Measurements from ENCODE around the gene AMH.
"Not testable (repeated sequence)": the region's sequence is repeated elsewhere in the genome, so short reads cannot be mapped to it uniquely, and the experiment has no call there.

The AMH gene

DNA sequence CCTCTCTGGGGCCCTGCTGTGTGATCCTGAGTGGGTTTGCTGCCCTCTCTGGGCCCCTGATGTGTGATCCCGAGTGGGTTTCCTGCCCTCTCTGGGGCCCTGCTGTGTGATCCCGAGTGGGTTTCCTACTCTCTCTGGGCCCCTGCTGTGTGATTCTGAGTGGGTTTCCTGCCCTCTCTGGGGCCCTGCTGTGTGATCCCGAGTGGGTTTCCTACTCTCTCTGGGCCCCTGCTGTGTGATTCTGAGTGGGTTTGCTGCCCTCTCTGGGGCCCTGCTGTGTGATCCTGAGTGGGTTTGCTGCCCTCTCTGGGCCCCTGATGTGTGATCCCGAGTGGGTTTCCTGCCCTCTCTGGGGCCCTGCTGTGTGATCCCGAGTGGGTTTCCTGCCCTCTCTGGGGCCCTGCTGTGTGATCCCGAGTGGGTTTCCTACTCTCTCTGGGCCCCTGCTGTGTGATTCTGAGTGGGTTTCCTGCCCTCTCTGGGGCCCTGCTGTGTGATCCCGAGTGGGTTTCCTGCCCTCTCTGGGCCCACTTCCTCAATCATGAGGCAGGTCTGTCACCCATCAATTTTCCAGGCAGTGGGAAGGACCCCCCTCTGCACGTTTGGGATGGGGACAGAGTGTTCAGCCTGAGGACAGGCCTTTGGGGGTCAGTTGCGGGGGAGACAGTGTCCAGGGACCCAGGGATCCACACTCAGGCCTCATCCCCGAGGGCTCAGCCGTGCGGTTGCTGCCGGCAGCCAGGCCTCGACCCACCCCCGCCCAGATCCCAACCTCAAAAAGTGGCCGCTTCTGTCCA, 32.3 kb downstream of the AMH start:
- WGBS (ENCODE audit: insufficient coverage), result 0% methylated on average over 9 of the region's 16 CpGs
- not testable (repeated sequence) for DNase-seq; H3K36me3 ChIP-seq (ENCODE audit: control insufficient read depth in 4 of 4, insufficient read depth in 4 of 4, low read length in 3 of 4); H3K27me3 ChIP-seq (replicated peaks in 2 of 5; ENCODE audit: control insufficient read depth in 4 of 5, insufficient read depth in 5 of 5, low read length in 4 of 5); H3K27ac ChIP-seq (ENCODE audit: insufficient read depth in 1 of 2, low read depth in 1 of 2, low read length in 2 of 2, poor library complexity in 1 of 2, severe bottlenecking in 2 of 2); H3K9me3 ChIP-seq (ENCODE audit: control extremely low read depth in 1 of 5, control insufficient read depth in 4 of 5, insufficient read depth in 2 of 5, low read depth in 1 of 5, low read length in 4 of 5)
- peak overlapping the region in 6 of 7 experiments; percentile 19 to 67 (median 54) for H3K4me3 ChIP-seq (ENCODE audit: control insufficient read depth in 1 of 7, extremely low read depth in 1 of 7, insufficient read depth in 4 of 7, low read depth in 2 of 7, low read length in 6 of 7)
- POLR2A ChIA-PET, result interaction anchor here (0.7 to 1.3 kb wide), 3 partner anchors 18 to 146 kb away, joined by 3 to 5 read pairs (median 4); partner anchors contain the start of gene TIMM13
- CTCF ChIA-PET, result interaction anchor here (1.0 kb wide), 2 partner anchors 8 to 113 kb away, joined by 3 read pairs; no protein-coding TSS in a partner anchor
- H3K4me1 ChIP-seq (ENCODE audit: control extremely low read depth in 1 of 4, control insufficient read depth in 4 of 4, insufficient read depth in 4 of 4, low read length in 3 of 4), result peaks cover 0 to 34% (median 20%) of the 10 kb centered on the region in 4 experiments

DNA sequence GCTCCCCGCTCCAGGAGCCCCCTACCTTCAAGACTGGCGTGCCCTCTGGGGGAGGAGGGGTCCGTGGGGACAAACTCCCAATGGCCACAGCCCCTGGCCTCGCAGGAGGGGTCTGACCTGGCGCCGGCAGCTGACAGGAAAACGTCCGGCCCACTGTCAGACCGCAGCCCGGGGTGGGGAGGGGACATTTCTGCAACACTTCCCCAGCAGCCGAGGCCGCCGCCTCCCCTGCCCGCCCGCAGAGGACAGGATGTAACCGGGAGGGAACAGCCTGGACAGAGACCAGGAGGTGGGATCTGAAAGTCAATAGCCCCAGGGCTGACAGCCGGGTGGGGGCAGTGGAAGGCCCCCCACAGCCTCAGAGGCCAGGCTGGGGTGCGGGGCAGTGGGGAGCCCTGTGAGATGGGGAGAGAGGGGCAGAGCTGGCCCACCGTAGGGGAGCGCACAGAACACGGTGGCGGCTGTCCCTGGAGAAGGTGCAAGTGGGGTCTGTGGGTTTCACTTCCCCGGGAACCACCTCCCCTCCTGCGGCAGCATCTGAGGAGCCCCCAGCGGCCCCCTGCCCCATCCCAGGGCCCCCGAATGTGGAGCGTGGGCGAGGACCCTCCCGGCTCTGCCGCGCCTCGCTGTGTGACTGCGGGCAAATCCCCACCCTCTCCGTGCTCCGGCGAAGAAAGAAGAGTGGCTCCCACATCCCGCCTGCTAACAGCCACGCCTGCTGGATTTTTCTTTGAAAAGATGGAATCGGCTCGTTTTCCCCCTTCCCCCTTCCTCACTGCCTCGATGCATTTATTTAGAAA, 33.1 kb downstream of the AMH start, which contains the start of gene PEAK3:
Gene PEAK3 (minus strand): TSS at position 114 of the 800 bp plus-strand sequence. CDS start 1,244 bp downstream, outside the sequence.
- H3K27ac ChIP-seq (ENCODE audit: insufficient read depth in 1 of 2, low read depth in 1 of 2, low read length in 2 of 2, poor library complexity in 1 of 2, severe bottlenecking in 2 of 2), result no peak within 1 kb of the TSS
- 9% methylated on average over 34 of the region's 41 CpGs for WGBS (ENCODE audit: insufficient coverage)
- H3K9me3 ChIP-seq (ENCODE audit: control extremely low read depth in 1 of 5, control insufficient read depth in 4 of 5, insufficient read depth in 2 of 5, low read depth in 1 of 5, low read length in 4 of 5), result no peaks in the 10 kb centered on the region
- DNase-seq, result peak in 2 of 3 donors; percentile 74 to 83
- H3K4me3 ChIP-seq (ENCODE audit: control insufficient read depth in 1 of 7, extremely low read depth in 1 of 7, insufficient read depth in 4 of 7, low read depth in 2 of 7, low read length in 6 of 7), result peak within 1 kb of the TSS in 6 of 7 experiments; percentile 19 to 67 (median 54)
- ChIA-PET POLR2A (interaction anchor here (0.5 to 1.4 kb wide), 6 partner anchors 14 to 145 kb away, joined by 3 to 5 read pairs (median 3); partner anchors contain the start of gene TIMM13), CTCF (interaction anchor here (1.0 to 1.5 kb wide), 4 partner anchors 8 to 112 kb away, joined by 3 to 4 read pairs (median 3); no protein-coding TSS in a partner anchor)
- no peaks in the 10 kb centered on the region for H3K27me3 ChIP-seq (replicated peaks in 2 of 5; ENCODE audit: control insufficient read depth in 4 of 5, insufficient read depth in 5 of 5, low read length in 4 of 5)
- H3K4me1 ChIP-seq (ENCODE audit: control extremely low read depth in 1 of 4, control insufficient read depth in 4 of 4, insufficient read depth in 4 of 4, low read length in 3 of 4), result peaks cover 0 to 40% (median 28%) of the 10 kb centered on the region in 4 experiments
- peaks cover 0 to 1% (median 0%) of the 10 kb centered on the region in 4 experiments for H3K36me3 ChIP-seq (ENCODE audit: control insufficient read depth in 4 of 4, insufficient read depth in 4 of 4, low read length in 3 of 4)

DNA sequence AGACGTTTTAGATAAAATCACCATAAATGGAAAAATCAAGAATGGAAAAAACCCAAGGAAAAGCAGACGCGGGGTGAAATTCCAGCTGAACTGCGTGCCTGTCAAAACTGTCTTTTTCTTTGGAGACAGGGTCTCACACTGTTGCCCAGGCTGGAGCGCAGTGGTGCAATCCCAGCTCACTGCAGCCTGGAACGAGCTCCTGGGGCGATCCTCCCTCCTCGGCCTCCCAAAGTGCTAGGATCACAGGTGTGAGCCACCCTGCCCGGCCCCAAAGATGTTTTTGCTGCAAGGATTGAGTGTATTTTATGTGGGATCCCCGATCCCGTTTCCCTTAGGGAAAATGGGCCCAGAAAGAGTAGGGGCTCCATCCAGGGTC, 33.7 kb downstream of the AMH start:
- POLR2A ChIA-PET, result interaction anchor here (1.0 to 1.4 kb wide), 3 partner anchors 19 to 111 kb away, joined by 3 to 5 read pairs (median 3); no protein-coding TSS in a partner anchor
- CTCF ChIA-PET, result interaction anchor here (1.0 to 1.5 kb wide), 3 partner anchors 9 to 36 kb away, joined by 3 to 4 read pairs (median 3); no protein-coding TSS in a partner anchor
- Histone ChIP-seq H3K9me3 (ENCODE audit: control extremely low read depth in 1 of 5, control insufficient read depth in 4 of 5, insufficient read depth in 2 of 5, low read depth in 1 of 5, low read length in 4 of 5) (no peaks in the 10 kb centered on the region), H3K36me3 (ENCODE audit: control insufficient read depth in 4 of 4, insufficient read depth in 4 of 4, low read length in 3 of 4) (no peaks in the 10 kb centered on the region), H3K27me3 (replicated peaks in 2 of 5; ENCODE audit: control insufficient read depth in 4 of 5, insufficient read depth in 5 of 5, low read length in 4 of 5) (no peaks in the 10 kb centered on the region), H3K4me1 (ENCODE audit: control extremely low read depth in 1 of 4, control insufficient read depth in 4 of 4, insufficient read depth in 4 of 4, low read length in 3 of 4) (peaks cover 0 to 46% (median 33%) of the 10 kb centered on the region in 4 experiments), H3K27ac (ENCODE audit: insufficient read depth in 1 of 2, low read depth in 1 of 2, low read length in 2 of 2, poor library complexity in 1 of 2, severe bottlenecking in 2 of 2) (no peak overlapping the region), H3K4me3 (ENCODE audit: control insufficient read depth in 1 of 7, extremely low read depth in 1 of 7, insufficient read depth in 4 of 7, low read depth in 2 of 7, low read length in 6 of 7) (peak overlapping the region in 2 of 7 experiments; percentile 65 to 67)
- DNase-seq, result no peak
- WGBS (ENCODE audit: insufficient coverage), result 92% methylated on average over 9 of the region's 11 CpGs

DNA sequence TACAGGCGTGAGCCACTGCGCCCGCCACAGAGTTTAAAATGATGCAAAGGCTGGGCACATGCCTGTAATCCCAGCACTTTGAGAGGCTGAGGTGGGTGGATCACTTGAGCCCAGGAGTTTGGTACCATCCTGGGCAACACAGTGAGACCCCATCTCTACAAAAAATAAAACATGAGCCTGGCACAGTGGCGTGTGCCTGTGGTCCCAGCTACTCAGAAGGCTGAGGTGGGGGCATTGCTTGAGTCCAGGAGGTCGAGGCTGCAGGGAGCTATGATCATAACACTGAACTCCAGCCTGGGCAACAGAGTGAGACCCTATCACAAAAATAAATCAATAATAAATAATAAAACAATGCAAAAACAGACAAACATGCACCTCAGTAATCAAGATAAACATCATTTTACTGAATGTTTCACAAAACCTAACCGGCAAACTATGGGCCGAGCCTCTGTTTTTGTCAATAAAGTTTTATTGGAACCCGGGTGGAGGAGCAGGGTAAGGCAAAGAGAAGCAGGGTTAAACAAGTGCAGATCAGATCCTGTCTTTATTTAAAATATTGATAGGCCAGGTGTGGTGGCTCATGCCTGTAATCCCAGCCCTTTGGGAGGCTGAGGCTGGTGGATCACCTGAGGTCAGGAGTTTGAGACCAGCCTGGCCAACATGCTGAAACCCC, 34.8 kb downstream of the AMH start:
- Histone ChIP-seq H3K9me3 (ENCODE audit: control extremely low read depth in 1 of 5, control insufficient read depth in 4 of 5, insufficient read depth in 2 of 5, low read depth in 1 of 5, low read length in 4 of 5) (no peaks in the 10 kb centered on the region), H3K4me3 (ENCODE audit: control insufficient read depth in 1 of 7, extremely low read depth in 1 of 7, insufficient read depth in 4 of 7, low read depth in 2 of 7, low read length in 6 of 7) (no peak overlapping the region), H3K27me3 (replicated peaks in 2 of 5; ENCODE audit: control insufficient read depth in 4 of 5, insufficient read depth in 5 of 5, low read length in 4 of 5) (no peaks in the 10 kb centered on the region), H3K4me1 (ENCODE audit: control extremely low read depth in 1 of 4, control insufficient read depth in 4 of 4, insufficient read depth in 4 of 4, low read length in 3 of 4) (peaks cover 0 to 57% (median 45%) of the 10 kb centered on the region in 4 experiments), H3K27ac (ENCODE audit: insufficient read depth in 1 of 2, low read depth in 1 of 2, low read length in 2 of 2, poor library complexity in 1 of 2, severe bottlenecking in 2 of 2) (no peak overlapping the region), H3K36me3 (ENCODE audit: control insufficient read depth in 4 of 4, insufficient read depth in 4 of 4, low read length in 3 of 4) (no peaks in the 10 kb centered on the region)
- POLR2A ChIA-PET, result interaction anchor here (2.0 kb wide), 1 partner anchor 11 kb away, joined by 6 read pairs; no protein-coding TSS in a partner anchor
- DNase-seq, result peak in 1 of 3 donors; percentile 27
- WGBS (ENCODE audit: insufficient coverage), result 97% methylated on average over 8 of the region's 8 CpGs
- CTCF ChIA-PET, result interaction anchor here (1.5 kb wide), 1 partner anchor 35 kb away, joined by 3 read pairs; no protein-coding TSS in a partner anchor

DNA sequence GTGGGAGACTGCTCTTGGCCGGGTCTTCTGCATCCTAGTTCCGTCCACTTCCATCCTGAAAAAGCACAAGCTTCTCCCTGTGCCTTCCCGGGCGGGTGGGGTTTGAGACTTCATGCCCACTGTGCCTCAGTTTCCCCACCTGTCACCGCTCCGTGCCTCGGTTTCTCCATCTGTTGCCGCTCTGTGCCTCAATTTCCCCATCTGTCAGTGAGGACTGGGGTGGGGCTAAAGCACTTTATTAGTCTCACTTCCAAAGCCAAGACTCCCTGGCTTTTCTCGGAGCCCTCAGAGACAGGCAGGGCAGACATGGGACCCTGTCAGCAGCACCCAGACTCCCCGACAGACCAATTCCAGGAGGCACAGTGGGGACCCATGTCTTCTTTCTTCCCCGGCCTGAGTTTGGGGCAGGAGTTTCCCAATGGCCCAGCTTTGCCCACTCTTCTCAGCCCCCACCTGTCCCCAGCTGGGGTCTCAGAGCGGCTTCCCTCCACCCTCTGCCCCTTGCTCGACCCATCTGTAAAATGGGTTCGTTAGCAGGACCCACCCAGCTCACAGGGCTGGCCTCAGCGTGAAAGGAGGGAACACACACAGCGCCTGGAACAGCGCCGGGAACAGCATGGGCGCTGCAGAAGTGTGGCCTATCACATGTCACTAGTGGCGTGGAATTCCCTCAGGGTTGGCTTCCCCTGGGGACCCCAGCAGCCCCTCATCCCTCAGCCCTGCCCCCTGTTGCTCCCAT, 37.4 kb downstream of the AMH start:
- POLR2A ChIA-PET, result interaction anchor here (1.4 to 2.0 kb wide), 2 partner anchors 8 to 43 kb away, joined by 4 to 6 read pairs; no protein-coding TSS in a partner anchor
- 97% methylated on average over 20 of the region's 20 CpGs for WGBS (ENCODE audit: insufficient coverage)

More for the DNA sequence above, 37.4 kb downstream of the AMH start:
- Histone ChIP-seq H3K36me3 (ENCODE audit: control insufficient read depth in 4 of 4, insufficient read depth in 4 of 4, low read length in 3 of 4) (peaks cover 0 to 2% (median under 1%) of the 10 kb centered on the region in 4 experiments), H3K4me1 (ENCODE audit: control extremely low read depth in 1 of 4, control insufficient read depth in 4 of 4, insufficient read depth in 4 of 4, low read length in 3 of 4) (peaks cover 0 to 67% (median 66%) of the 10 kb centered on the region in 4 experiments), H3K9me3 (ENCODE audit: control extremely low read depth in 1 of 5, control insufficient read depth in 4 of 5, insufficient read depth in 2 of 5, low read depth in 1 of 5, low read length in 4 of 5) (no peaks in the 10 kb centered on the region), H3K4me3 (ENCODE audit: control insufficient read depth in 1 of 7, extremely low read depth in 1 of 7, insufficient read depth in 4 of 7, low read depth in 2 of 7, low read length in 6 of 7) (no peak overlapping the region), H3K27ac (ENCODE audit: insufficient read depth in 1 of 2, low read depth in 1 of 2, low read length in 2 of 2, poor library complexity in 1 of 2, severe bottlenecking in 2 of 2) (no peak overlapping the region), H3K27me3 (replicated peaks in 2 of 5; ENCODE audit: control insufficient read depth in 4 of 5, insufficient read depth in 5 of 5, low read length in 4 of 5) (no peaks in the 10 kb centered on the region)
- CTCF ChIA-PET, result interaction anchor here (0.9 to 2.7 kb wide), 8 partner anchors 8 to 41 kb away, joined by 3 to 23 read pairs (median 4); no protein-coding TSS in a partner anchor
- peak in 1 of 3 donors; percentile 28 for DNase-seq

Data from common myeloid progenitor, CD34-positive (primary cell).